Panc1 (cell line): ENCODE results near the gene AGA. TPM values are rescaled to one million over a fixed set of nuclear protein-coding genes. Genes with fewer than 3 reads are reported as not detected.

Experiments
- ATAC-seq: fragments of 200-7000 bp; cut with Tn5 transposase; 2 replicates; pipeline ENCODE4 v1.9.1; 2020; ENCODE audit warnings: mild to moderate bottlenecking, moderate library complexity
- BruUV-seq: library from RNA; stranded (reverse); fragments of 400-500 nt; replicated peaks from 2 replicates; lab custom pipeline; 2021; lab: Mats Ljungman, UMichigan
- CTCF ChIA-PET: fragments of 300-600 bp; sonication (Branson Sonifier 250); formaldehyde crosslinking; loops from one replicate; lab custom pipeline; 2022; ENCODE audit warnings: antibody characterized with exemption; lab: Charles Lee
- POLR2A ChIA-PET: fragments of 300-600 bp; sonication (Branson Sonifier 250); formaldehyde crosslinking; loops from one replicate; lab custom pipeline; 2022; ENCODE audit warnings: antibody characterized with exemption; lab: Charles Lee
- DNase-seq: peaks from one replicate; pipeline ENCODE4 v3.0.0-alpha.2; 2010; ENCODE audit warnings: low read depth, low spot score
- H3K27ac ChIP-seq: 2 replicates; pipeline ENCODE4 v1.5.1; 2011; ENCODE audit warnings: mild to moderate bottlenecking, low read length, inconsistent platforms
- H3K27me3 ChIP-seq: fragments of 200-500 bp; sonication (Bioruptor generic); 2 replicates; pipeline ENCODE4 v1.6.0; 2014; ENCODE audit warnings: low read length, inconsistent platforms; ENCODE audit not compliant: control insufficient read depth, insufficient read depth
- H3K36me3 ChIP-seq: fragments of 200-500 bp; sonication (Bioruptor generic); 2 replicates; pipeline ENCODE4 v1.5.1; 2014; ENCODE audit warnings: inconsistent platforms, mild to moderate bottlenecking, low read length, moderate library complexity; ENCODE audit not compliant: control insufficient read depth, insufficient read depth
- H3K4me1 ChIP-seq: 2 replicates; pipeline ENCODE4 v1.5.1; 2011; ENCODE audit warnings: inconsistent platforms, mild to moderate bottlenecking, low read length, moderate library complexity; ENCODE audit not compliant: control insufficient read depth, insufficient read depth
- H3K4me3 ChIP-seq, 2 experiments: 2 replicates each; pipeline ENCODE4 v1.5.1; 2011 to 2012; ENCODE audit warnings: low read depth in 2 of 2, low read length in 2 of 2, mild to moderate bottlenecking in 2 of 2, inconsistent platforms in 1 of 2, moderate library complexity in 1 of 2
- H3K9me3 ChIP-seq: fragments of 200-500 bp; sonication (Bioruptor generic); 2 replicates; pipeline ENCODE4 v1.5.1; 2014; ENCODE audit warnings: low read depth, mild to moderate bottlenecking, inconsistent platforms, low read length, moderate library complexity; ENCODE audit not compliant: control insufficient read depth, insufficient read depth
- CTCF ChIP-seq: fragments of 450-650 bp; IDR thresholded peaks from 2 replicates; pipeline ENCODE4 v1.5.1; 2017; ENCODE audit warnings: mild to moderate bottlenecking
- POLR2AphosphoS5 ChIP-seq: IDR thresholded peaks from 2 replicates; pipeline ENCODE4 v1.6.1; 2012; ENCODE audit warnings: mild to moderate bottlenecking, low read depth, low read length, moderate library complexity
- REST ChIP-seq, 2 experiments: IDR thresholded peaks; 2 replicates each; pipeline ENCODE4 v1.6.1; 2011 to 2012; ENCODE audit warnings: low read depth in 2 of 2, control low read depth in 1 of 2, low read length in 1 of 2, mild to moderate bottlenecking in 1 of 2, moderate library complexity in 1 of 2; ENCODE audit not compliant: insufficient read depth in 1 of 2
- SIN3A ChIP-seq: IDR thresholded peaks from 2 replicates; pipeline ENCODE4 v1.6.1; 2012; ENCODE audit warnings: low read depth, mild to moderate bottlenecking, low read length, moderate library complexity, borderline replicate concordance; ENCODE audit not compliant: insufficient read depth
- TCF7L2 ChIP-seq: IDR thresholded peaks from 2 replicates; pipeline ENCODE4 v1.6.1; 2011; ENCODE audit warnings: mild to moderate bottlenecking, low read depth, low read length, inconsistent platforms
- in situ Hi-C: cut with HindIII; loops from 2 replicates; pipeline ENCODE4 v1.10.0; 2016; ENCODE audit warnings: low sequenced_read_pairs, low pct_unique_long_range_greater_than_20kb
- intact Hi-C: fragments of 100-400 bp; cut with micrococcal nuclease; formaldehyde crosslinking; loops from one replicate; pipeline ENCODE4 v1.10.0; 2022; ENCODE audit not compliant: unreplicated experiment
- total RNA-seq: library from RNA; stranded (reverse); gene quantifications from one replicate; pipeline ENCODE4 v1.2.1, GENCODE V29; 2021; ENCODE audit not compliant: unreplicated experiment

Gene AGA
- total RNA-seq, 1 experiment from 2014 or later: 15.4 TPM

- Histone ChIP-seq H3K36me3 (no peaks in the 10 kb centered on the region; the same call in 1 of the 2 replicates), H3K27me3 (no peaks in the 10 kb centered on the region), H3K27ac (no peak overlapping the region), H3K4me3 (no peak overlapping the region), H3K4me1 (no peaks in the 10 kb centered on the region; the same call in 1 of the 2 replicates), H3K9me3 (no peaks in the 10 kb centered on the region)
- in situ Hi-C loops: no loop called here
- no TSS peak for BruUV-seq
- intact Hi-C loops: no loop called here
- CTCF ChIA-PET: no interaction called here
- ATAC-seq (no peak), DNase-seq (no peak)
- no peak for TF ChIP-seq REST (IDR thresholded peaks at IDR 0.05; ENCODE audit: insufficient read depth in 1 of 2, low read depth in 2 of 2, low read length in 1 of 2)
- TF ChIP-seq POLR2AphosphoS5: no peak
- no peak for TF ChIP-seq CTCF
- no peak for TF ChIP-seq SIN3A
- no peak for TF ChIP-seq TCF7L2
- POLR2A ChIA-PET: no interaction called here
Observed at GRCh38 chr4:177447417-177448004, 5.3 kb upstream of the AGA start.

- ATAC-seq: no peak
- H3K4me3 ChIP-seq: no peak overlapping the region
- H3K27me3 ChIP-seq: no peaks in the 10 kb centered on the region
- BruUV-seq: no TSS peak
- ChIA-PET CTCF (no interaction called here), POLR2A (no interaction called here)
- no peak for DNase-seq
- no peak overlapping the region for H3K27ac ChIP-seq
- no peaks in the 10 kb centered on the region; the same call in 1 of the 2 replicates for H3K36me3 ChIP-seq
- no peaks in the 10 kb centered on the region; the same call in 1 of the 2 replicates for H3K4me1 ChIP-seq
- intact Hi-C loops (no loop called here), in situ Hi-C loops (no loop called here)
- H3K9me3 ChIP-seq: no peaks in the 10 kb centered on the region
- TF ChIP-seq TCF7L2: no peak
- no peak for TF ChIP-seq POLR2AphosphoS5
- no peak for TF ChIP-seq SIN3A
- no peak for TF ChIP-seq REST (IDR thresholded peaks at IDR 0.05; ENCODE audit: insufficient read depth in 1 of 2, low read depth in 2 of 2, low read length in 1 of 2)
- no peak for TF ChIP-seq CTCF
Observed at GRCh38 chr4:177446586-177446985, 4.3 kb upstream of the AGA start.
